MM.1S (cell line): ENCODE data around the gene PCK1.

ENCODE experiments used
- DNase-seq: peaks from one replicate; pipeline ENCODE4 v3.0.0-alpha.2; 2015
- H2AFZ ChIP-seq: fragments of 300-600 bp; sonication (generic); 2 replicates; pipeline ENCODE4 v1.6.0; 2016; ENCODE audit warnings: antibody characterized with exemption, low read length
- H3F3A ChIP-seq: fragments of 300-600 bp; sonication (generic); 2 replicates; pipeline ENCODE4 v1.6.1; 2016; ENCODE audit warnings: mild to moderate bottlenecking, antibody characterized with exemption, low read length, moderate library complexity, mixed read lengths; ENCODE audit not compliant: insufficient read depth
- H3K27ac ChIP-seq: fragments of 300-600 bp; sonication (generic); 2 replicates; pipeline ENCODE4 v1.5.1; 2016; ENCODE audit warnings: mild to moderate bottlenecking, low read length
- H3K27me3 ChIP-seq: fragments of 300-600 bp; sonication (generic); replicated peaks from 2 replicates; pipeline ENCODE4 v1.6.0; 2016; ENCODE audit warnings: low read length; ENCODE audit not compliant: insufficient read depth
- H3K36me3 ChIP-seq: fragments of 300-600 bp; sonication (generic); replicated peaks from 2 replicates; pipeline ENCODE4 v1.6.1; 2016; ENCODE audit warnings: mild to moderate bottlenecking, low read length, mixed read lengths; ENCODE audit not compliant: insufficient read depth
- H3K4me1 ChIP-seq: fragments of 300-600 bp; sonication (generic); 2 replicates; pipeline ENCODE4 v1.6.1; 2016; ENCODE audit warnings: low read length, mixed read lengths
- H3K4me2 ChIP-seq: fragments of 300-600 bp; sonication (generic); 2 replicates; pipeline ENCODE4 v1.6.0; 2016; ENCODE audit warnings: low read depth, low read length
- H3K4me3 ChIP-seq: fragments of 300-600 bp; sonication (generic); 2 replicates; pipeline ENCODE4 v1.5.1; 2016; ENCODE audit warnings: low read length, mixed read lengths
- H3K79me2 ChIP-seq: fragments of 300-600 bp; sonication (generic); 2 replicates; pipeline ENCODE4 v1.6.1; 2016; ENCODE audit warnings: mixed run types, low read length, mixed read lengths
- H3K9ac ChIP-seq: fragments of 300-600 bp; sonication (generic); 2 replicates; pipeline ENCODE4 v1.6.1; 2016; ENCODE audit warnings: low read length, mixed read lengths
- H3K9me2 ChIP-seq: fragments of 300-600 bp; sonication (generic); replicated peaks from 2 replicates; pipeline ENCODE4 v1.6.1; 2016; ENCODE audit warnings: mild to moderate bottlenecking, low read length, mixed read lengths; ENCODE audit not compliant: insufficient read depth
- H3K9me3 ChIP-seq: fragments of 300-600 bp; sonication (generic); replicated peaks from 2 replicates; pipeline ENCODE4 v1.6.1; 2016; ENCODE audit warnings: mild to moderate bottlenecking, low read length, mixed read lengths; ENCODE audit not compliant: insufficient read depth
- H4K20me1 ChIP-seq: fragments of 300-600 bp; sonication (generic); 2 replicates; pipeline ENCODE4 v1.6.1; 2016; ENCODE audit warnings: mild to moderate bottlenecking, low read length, moderate library complexity, mixed read lengths; ENCODE audit not compliant: insufficient read depth
- EZH2 ChIP-seq: fragments of 300-600 bp; sonication (generic); optimal IDR thresholded peaks from 2 replicates; pipeline ENCODE3; 2017; ENCODE audit warnings: low read depth, mild to moderate bottlenecking, antibody characterized with exemption, low read length, mixed read lengths
- EZH2phosphoT487 ChIP-seq: fragments of 300-600 bp; sonication (generic); IDR thresholded peaks from 2 replicates; pipeline ENCODE4 v1.6.1; 2018; ENCODE audit warnings: antibody characterized with exemption, low read length
- TF ChIP-seq, protein P1 (sequence below): fragments of 300-600 bp; sonication (generic); IDR thresholded peaks from 2 replicates; pipeline ENCODE4 v1.5.1; 2016; ENCODE audit warnings: antibody characterized with exemption, low read length, mixed read lengths

Gene PCK1

DNA sequence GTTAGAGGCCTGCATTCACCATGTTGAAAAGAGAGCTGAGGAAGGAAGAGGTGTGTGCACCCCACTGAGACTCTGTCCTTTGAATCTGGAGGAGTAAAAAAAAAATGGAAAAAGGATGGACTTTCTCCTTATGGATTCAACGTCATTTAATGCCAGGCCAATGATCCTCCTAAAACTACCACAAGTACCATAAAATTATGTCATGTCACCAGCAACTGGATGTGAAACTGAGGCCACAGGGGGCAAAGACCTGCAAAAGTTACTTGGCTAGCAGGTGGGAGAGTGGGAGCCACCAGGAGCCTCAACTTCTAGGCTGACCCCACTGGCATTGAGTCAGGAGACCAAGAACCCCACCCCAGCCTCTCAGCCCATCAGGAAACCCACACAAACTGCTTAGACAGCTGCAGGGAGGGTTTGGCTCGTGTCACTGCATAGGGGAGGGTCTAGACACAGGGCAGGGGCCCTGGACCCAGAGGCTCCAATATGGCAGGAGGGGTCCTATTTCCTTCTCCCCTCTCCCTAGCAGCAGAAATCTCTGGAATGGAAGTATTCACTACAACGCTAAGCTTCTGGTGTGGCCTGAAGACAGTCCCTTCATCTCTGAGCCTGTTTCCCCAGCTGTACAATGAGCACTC lies 11.0 kb downstream of the PCK1 start:
- Histone ChIP-seq H3K36me3 (no peaks in the 10 kb centered on the region), H3K27ac (no peak overlapping the region), H3K27me3 (peaks cover 98% of the 10 kb centered on the region), H3K4me3 (no peak overlapping the region), H3F3A (no peaks in the 10 kb centered on the region), H3K9me3 (no peaks in the 10 kb centered on the region), H3K9ac (no peak overlapping the region), H3K4me1 (no peaks in the 10 kb centered on the region), H3K4me2 (no peak overlapping the region), H3K79me2 (no peaks in the 10 kb centered on the region), H2AFZ (no peak overlapping the region), H3K9me2 (no peaks in the 10 kb centered on the region), H4K20me1 (no peaks in the 10 kb centered on the region)
- no peak for DNase-seq
- TF ChIP-seq EZH2 (no peak), EZH2phosphoT487 (no peak)
- TF ChIP-seq, protein P1, sequence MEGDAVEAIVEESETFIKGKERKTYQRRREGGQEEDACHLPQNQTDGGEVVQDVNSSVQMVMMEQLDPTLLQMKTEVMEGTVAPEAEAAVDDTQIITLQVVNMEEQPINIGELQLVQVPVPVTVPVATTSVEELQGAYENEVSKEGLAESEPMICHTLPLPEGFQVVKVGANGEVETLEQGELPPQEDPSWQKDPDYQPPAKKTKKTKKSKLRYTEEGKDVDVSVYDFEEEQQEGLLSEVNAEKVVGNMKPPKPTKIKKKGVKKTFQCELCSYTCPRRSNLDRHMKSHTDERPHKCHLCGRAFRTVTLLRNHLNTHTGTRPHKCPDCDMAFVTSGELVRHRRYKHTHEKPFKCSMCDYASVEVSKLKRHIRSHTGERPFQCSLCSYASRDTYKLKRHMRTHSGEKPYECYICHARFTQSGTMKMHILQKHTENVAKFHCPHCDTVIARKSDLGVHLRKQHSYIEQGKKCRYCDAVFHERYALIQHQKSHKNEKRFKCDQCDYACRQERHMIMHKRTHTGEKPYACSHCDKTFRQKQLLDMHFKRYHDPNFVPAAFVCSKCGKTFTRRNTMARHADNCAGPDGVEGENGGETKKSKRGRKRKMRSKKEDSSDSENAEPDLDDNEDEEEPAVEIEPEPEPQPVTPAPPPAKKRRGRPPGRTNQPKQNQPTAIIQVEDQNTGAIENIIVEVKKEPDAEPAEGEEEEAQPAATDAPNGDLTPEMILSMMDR: no peak

- Histone ChIP-seq H3F3A (no peaks in the 10 kb centered on the region), H3K27me3 (peaks cover 98% of the 10 kb centered on the region), H3K9ac (no peak overlapping the region), H3K79me2 (no peaks in the 10 kb centered on the region), H3K4me1 (no peaks in the 10 kb centered on the region), H3K4me3 (no peak overlapping the region), H3K4me2 (no peak overlapping the region), H2AFZ (no peak overlapping the region), H3K9me2 (no peaks in the 10 kb centered on the region), H4K20me1 (no peaks in the 10 kb centered on the region), H3K36me3 (no peaks in the 10 kb centered on the region), H3K27ac (no peak overlapping the region), H3K9me3 (no peaks in the 10 kb centered on the region)
- no peak for TF ChIP-seq EZH2phosphoT487
- TF ChIP-seq, protein P1: no peak
- no peak for TF ChIP-seq EZH2
- no peak for DNase-seq
These were observed 12.3 kb downstream of the PCK1 start for GRCh38 chr20:57573242-57573641.

GRCh38 chr20:57573894-57574293 lies 13.0 kb downstream of the PCK1 start:
- H3K9ac ChIP-seq: no peak overlapping the region
- H3K79me2 ChIP-seq: no peaks in the 10 kb centered on the region
- H3K27me3 ChIP-seq: peaks cover 98% of the 10 kb centered on the region
- H3K27ac ChIP-seq: no peak overlapping the region
- H3K9me2 ChIP-seq: no peaks in the 10 kb centered on the region
- no peaks in the 10 kb centered on the region for H3K9me3 ChIP-seq
- no peak for DNase-seq
- H3K4me1 ChIP-seq: no peaks in the 10 kb centered on the region
- no peak overlapping the region for H2AFZ ChIP-seq
- no peaks in the 10 kb centered on the region for H3K36me3 ChIP-seq
- H3F3A ChIP-seq: no peaks in the 10 kb centered on the region
- TF ChIP-seq, protein P1: peak; percentile 48
- no peak for TF ChIP-seq EZH2phosphoT487
- no peak for TF ChIP-seq EZH2
- no peak overlapping the region for H3K4me2 ChIP-seq
- no peak overlapping the region for H3K4me3 ChIP-seq
- no peaks in the 10 kb centered on the region for H4K20me1 ChIP-seq
